ENCODE data around the gene ALS2CL. TPM values are rescaled to one million over a fixed set of nuclear protein-coding genes. Genes with fewer than 3 reads are reported as not detected.

The ALS2CL gene
- total and polyA plus RNA-seq, 2 donors, result 4.3 to 22.4 TPM

GRCh38 chr3:46675843-46676567 is 17.5 kb downstream of the ALS2CL start:
- no peak overlapping the region for H3K4me3 ChIP-seq (ENCODE audit: low read length in 2 of 2)
- H3K36me3 ChIP-seq (ENCODE audit: control insufficient read depth in 2 of 2, insufficient read depth in 2 of 2, low read length in 1 of 2), result no peaks in the 10 kb centered on the region
- H3K4me1 ChIP-seq (ENCODE audit: control insufficient read depth in 2 of 2, insufficient read depth in 2 of 2, low read length in 2 of 2), result no peaks in the 10 kb centered on the region
- H3K27ac ChIP-seq (ENCODE audit: low read depth in 1 of 2, low read length in 1 of 2), result no peak overlapping the region
- H3K27me3 ChIP-seq (ENCODE audit: control insufficient read depth in 2 of 2, insufficient read depth in 1 of 2, low read length in 1 of 2), result peaks cover 0 to 2% of the 10 kb centered on the region in 2 donors
- no peaks in the 10 kb centered on the region for H3K9me3 ChIP-seq (ENCODE audit: control insufficient read depth in 2 of 2, insufficient read depth in 1 of 2, low read length in 1 of 2)
- no peak for DNase-seq (ENCODE audit: low read depth in 6 of 9, low spot score in 9 of 9)
- WGBS, result 93% methylated on average over 9 of the region's 9 CpGs

GRCh38 chr3:46675426-46675825 is 18.1 kb downstream of the ALS2CL start:
- Histone ChIP-seq H3K27me3 (ENCODE audit: control insufficient read depth in 2 of 2, insufficient read depth in 1 of 2, low read length in 1 of 2) (peaks cover 0 to 2% of the 10 kb centered on the region in 2 donors), H3K4me1 (ENCODE audit: control insufficient read depth in 2 of 2, insufficient read depth in 2 of 2, low read length in 2 of 2) (no peaks in the 10 kb centered on the region), H3K36me3 (ENCODE audit: control insufficient read depth in 2 of 2, insufficient read depth in 2 of 2, low read length in 1 of 2) (no peaks in the 10 kb centered on the region), H3K4me3 (ENCODE audit: low read length in 2 of 2) (no peak overlapping the region), H3K27ac (ENCODE audit: low read depth in 1 of 2, low read length in 1 of 2) (no peak overlapping the region), H3K9me3 (ENCODE audit: control insufficient read depth in 2 of 2, insufficient read depth in 1 of 2, low read length in 1 of 2) (no peaks in the 10 kb centered on the region)
- DNase-seq (ENCODE audit: low read depth in 6 of 9, low spot score in 9 of 9), result no peak
- 98% methylated on average over 6 of the region's 6 CpGs for WGBS

GRCh38 chr3:46674031-46674845 is 19.2 kb downstream of the ALS2CL start:
- no peak overlapping the region for H3K4me3 ChIP-seq (ENCODE audit: low read length in 2 of 2)
- DNase-seq (ENCODE audit: low read depth in 6 of 9, low spot score in 9 of 9), result no peak
- no peaks in the 10 kb centered on the region for H3K36me3 ChIP-seq (ENCODE audit: control insufficient read depth in 2 of 2, insufficient read depth in 2 of 2, low read length in 1 of 2)
- no peaks in the 10 kb centered on the region for H3K27me3 ChIP-seq (ENCODE audit: control insufficient read depth in 2 of 2, insufficient read depth in 1 of 2, low read length in 1 of 2)
- no peaks in the 10 kb centered on the region for H3K9me3 ChIP-seq (ENCODE audit: control insufficient read depth in 2 of 2, insufficient read depth in 1 of 2, low read length in 1 of 2)
- no peaks in the 10 kb centered on the region for H3K4me1 ChIP-seq (ENCODE audit: control insufficient read depth in 2 of 2, insufficient read depth in 2 of 2, low read length in 2 of 2)
- H3K27ac ChIP-seq (ENCODE audit: low read depth in 1 of 2, low read length in 1 of 2), result no peak overlapping the region
- 97% methylated on average over 12 of the region's 12 CpGs for WGBS

GRCh38 chr3:46673151-46674030 is 20.1 kb downstream of the ALS2CL start:
- H3K9me3 ChIP-seq (ENCODE audit: control insufficient read depth in 2 of 2, insufficient read depth in 1 of 2, low read length in 1 of 2), result no peaks in the 10 kb centered on the region
- WGBS, result 95% methylated on average over 10 of the region's 10 CpGs
- no peaks in the 10 kb centered on the region for H3K27me3 ChIP-seq (ENCODE audit: control insufficient read depth in 2 of 2, insufficient read depth in 1 of 2, low read length in 1 of 2)
- DNase-seq (ENCODE audit: low read depth in 6 of 9, low spot score in 9 of 9), result no peak
- H3K27ac ChIP-seq (ENCODE audit: low read depth in 1 of 2, low read length in 1 of 2), result no peak overlapping the region
- no peaks in the 10 kb centered on the region for H3K36me3 ChIP-seq (ENCODE audit: control insufficient read depth in 2 of 2, insufficient read depth in 2 of 2, low read length in 1 of 2)
- H3K4me3 ChIP-seq (ENCODE audit: low read length in 2 of 2), result no peak overlapping the region
- H3K4me1 ChIP-seq (ENCODE audit: control insufficient read depth in 2 of 2, insufficient read depth in 2 of 2, low read length in 2 of 2), result no peaks in the 10 kb centered on the region

GRCh38 chr3:46672349-46672695 is 21.2 kb downstream of the ALS2CL start:
- H3K4me3 ChIP-seq (ENCODE audit: low read length in 2 of 2), result no peak overlapping the region
- 97% methylated on average over 6 of the region's 6 CpGs for WGBS
- H3K9me3 ChIP-seq (ENCODE audit: control insufficient read depth in 2 of 2, insufficient read depth in 1 of 2, low read length in 1 of 2), result no peaks in the 10 kb centered on the region
- H3K36me3 ChIP-seq (ENCODE audit: control insufficient read depth in 2 of 2, insufficient read depth in 2 of 2, low read length in 1 of 2), result no peaks in the 10 kb centered on the region
- H3K4me1 ChIP-seq (ENCODE audit: control insufficient read depth in 2 of 2, insufficient read depth in 2 of 2, low read length in 2 of 2), result no peaks in the 10 kb centered on the region
- H3K27me3 ChIP-seq (ENCODE audit: control insufficient read depth in 2 of 2, insufficient read depth in 1 of 2, low read length in 1 of 2), result no peaks in the 10 kb centered on the region
- H3K27ac ChIP-seq (ENCODE audit: low read depth in 1 of 2, low read length in 1 of 2), result no peak overlapping the region
- no peak for DNase-seq (ENCODE audit: low read depth in 6 of 9, low spot score in 9 of 9)

- no peak for DNase-seq (ENCODE audit: low read depth in 6 of 9, low spot score in 9 of 9)
- H3K36me3 ChIP-seq (ENCODE audit: control insufficient read depth in 2 of 2, insufficient read depth in 2 of 2, low read length in 1 of 2), result no peaks in the 10 kb centered on the region
- 96% methylated on average over 25 of the region's 25 CpGs for WGBS
Measured at GRCh38 chr3:46671541-46672348, 21.7 kb downstream of the ALS2CL start.

GRCh38 chr3:46670891-46671427 is 22.5 kb downstream of the ALS2CL start:
- WGBS, result 98% methylated on average over 4 of the region's 4 CpGs
- H3K36me3 ChIP-seq (ENCODE audit: control insufficient read depth in 2 of 2, insufficient read depth in 2 of 2, low read length in 1 of 2), result no peaks in the 10 kb centered on the region
- H3K27ac ChIP-seq (ENCODE audit: low read depth in 1 of 2, low read length in 1 of 2), result no peak overlapping the region
- no peak overlapping the region for H3K4me3 ChIP-seq (ENCODE audit: low read length in 2 of 2)
- no peaks in the 10 kb centered on the region for H3K27me3 ChIP-seq (ENCODE audit: control insufficient read depth in 2 of 2, insufficient read depth in 1 of 2, low read length in 1 of 2)
- no peaks in the 10 kb centered on the region for H3K9me3 ChIP-seq (ENCODE audit: control insufficient read depth in 2 of 2, insufficient read depth in 1 of 2, low read length in 1 of 2)
- no peak for DNase-seq (ENCODE audit: low read depth in 6 of 9, low spot score in 9 of 9)
- H3K4me1 ChIP-seq (ENCODE audit: control insufficient read depth in 2 of 2, insufficient read depth in 2 of 2, low read length in 2 of 2), result no peaks in the 10 kb centered on the region

More at GRCh38 chr3:46671541-46672348, 21.7 kb downstream of the ALS2CL start:
- H3K27me3 ChIP-seq (ENCODE audit: control insufficient read depth in 2 of 2, insufficient read depth in 1 of 2, low read length in 1 of 2), result no peaks in the 10 kb centered on the region
- H3K4me1 ChIP-seq (ENCODE audit: control insufficient read depth in 2 of 2, insufficient read depth in 2 of 2, low read length in 2 of 2), result no peaks in the 10 kb centered on the region
- H3K27ac ChIP-seq (ENCODE audit: low read depth in 1 of 2, low read length in 1 of 2), result no peak overlapping the region
- no peaks in the 10 kb centered on the region for H3K9me3 ChIP-seq (ENCODE audit: control insufficient read depth in 2 of 2, insufficient read depth in 1 of 2, low read length in 1 of 2)
- H3K4me3 ChIP-seq (ENCODE audit: low read length in 2 of 2), result no peak overlapping the region
